Measurements from ENCODE around the gene AP3B2.

The AP3B2 gene

GRCh38 chr15:82664021-82664420 is 45.7 kb downstream of the AP3B2 start:
- no peak for TF ChIP-seq CTCF (IDR thresholded peaks at IDR 0.05; ENCODE audit: borderline replicate concordance, insufficient read depth, low read depth, low read length)
- H3K4me3 ChIP-seq (ENCODE audit: low read depth, low read length): no peak overlapping the region

DNA sequence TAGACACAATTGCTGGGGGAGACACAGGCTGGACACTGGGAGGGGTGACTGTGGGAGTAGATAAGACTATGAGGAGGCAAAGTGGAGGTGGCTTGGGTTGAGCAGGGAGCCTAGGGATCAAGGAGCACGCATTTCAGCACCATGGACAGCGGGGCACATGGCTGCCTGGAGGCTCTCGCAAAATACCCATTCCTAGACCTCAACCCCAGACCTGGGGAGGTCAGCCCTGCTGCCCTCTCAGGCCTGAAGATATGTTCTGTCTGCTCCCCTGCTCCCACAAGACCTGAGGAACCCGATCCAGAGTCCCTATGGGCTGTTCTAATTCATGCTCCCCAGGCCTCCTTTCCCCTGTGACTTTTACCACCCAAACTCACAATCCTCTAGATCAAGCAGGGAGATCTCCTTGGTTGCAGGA is 46.5 kb downstream of the AP3B2 start:
- no peak overlapping the region for H3K4me3 ChIP-seq (ENCODE audit: low read depth, low read length)
- no peak for TF ChIP-seq CTCF (IDR thresholded peaks at IDR 0.05; ENCODE audit: borderline replicate concordance, insufficient read depth, low read depth, low read length)

- TF ChIP-seq CTCF (IDR thresholded peaks at IDR 0.05; ENCODE audit: borderline replicate concordance, insufficient read depth, low read depth, low read length): no peak
- H3K4me3 ChIP-seq (ENCODE audit: low read depth, low read length): no peak overlapping the region
Measured at GRCh38 chr15:82662641-82663040, 47.0 kb downstream of the AP3B2 start.

DNA sequence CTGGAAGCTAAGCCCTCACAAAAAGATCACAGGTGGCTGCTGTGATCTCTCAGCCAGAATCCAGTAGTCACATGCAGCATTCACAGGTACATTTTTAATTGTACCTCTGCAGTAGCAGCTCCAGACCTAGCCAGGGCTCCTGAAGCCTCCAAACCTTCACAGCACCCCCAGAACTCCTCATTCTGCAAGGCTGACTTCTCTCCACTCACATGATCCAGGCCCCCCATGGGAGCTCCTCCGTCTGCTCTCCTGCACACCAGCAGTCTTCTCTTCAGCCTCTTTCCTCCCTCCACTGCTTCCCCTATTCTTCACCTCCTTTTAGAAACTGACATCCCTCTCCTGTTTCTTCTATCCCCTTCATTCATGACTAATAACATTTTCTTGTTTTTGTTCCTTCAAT is 49.3 kb downstream of the AP3B2 start:
- H3K4me3 ChIP-seq (ENCODE audit: low read depth, low read length): no peak overlapping the region
- TF ChIP-seq CTCF (IDR thresholded peaks at IDR 0.05; ENCODE audit: borderline replicate concordance, insufficient read depth, low read depth, low read length): no peak

- no peak for TF ChIP-seq CTCF (IDR thresholded peaks at IDR 0.05; ENCODE audit: borderline replicate concordance, insufficient read depth, low read depth, low read length)
- H3K4me3 ChIP-seq (ENCODE audit: low read depth, low read length): no peak overlapping the region
Measured at GRCh38 chr15:82656641-82657266, 52.9 kb downstream of the AP3B2 start.

DNA sequence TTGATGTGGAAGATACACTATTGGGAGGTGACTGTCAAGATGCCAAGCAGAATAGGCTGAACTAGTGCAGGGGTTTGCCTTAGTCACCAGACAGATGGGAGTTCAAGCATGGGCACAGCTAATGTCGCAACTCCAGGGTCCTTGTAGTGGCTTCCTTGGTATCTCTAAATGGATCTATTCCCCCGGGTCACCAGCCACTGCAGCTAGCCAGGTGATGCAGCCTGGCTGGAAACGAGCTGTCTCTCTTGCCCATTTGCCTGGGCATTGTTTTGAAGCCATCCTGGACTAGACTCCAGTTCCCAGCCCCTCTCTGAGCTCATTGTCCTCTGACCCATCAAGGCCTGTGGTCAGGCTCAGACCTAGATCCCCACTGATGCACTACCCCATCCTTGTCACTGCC is 54.1 kb downstream of the AP3B2 start:
- TF ChIP-seq CTCF (IDR thresholded peaks at IDR 0.05; ENCODE audit: borderline replicate concordance, insufficient read depth, low read depth, low read length): no peak

DNA sequence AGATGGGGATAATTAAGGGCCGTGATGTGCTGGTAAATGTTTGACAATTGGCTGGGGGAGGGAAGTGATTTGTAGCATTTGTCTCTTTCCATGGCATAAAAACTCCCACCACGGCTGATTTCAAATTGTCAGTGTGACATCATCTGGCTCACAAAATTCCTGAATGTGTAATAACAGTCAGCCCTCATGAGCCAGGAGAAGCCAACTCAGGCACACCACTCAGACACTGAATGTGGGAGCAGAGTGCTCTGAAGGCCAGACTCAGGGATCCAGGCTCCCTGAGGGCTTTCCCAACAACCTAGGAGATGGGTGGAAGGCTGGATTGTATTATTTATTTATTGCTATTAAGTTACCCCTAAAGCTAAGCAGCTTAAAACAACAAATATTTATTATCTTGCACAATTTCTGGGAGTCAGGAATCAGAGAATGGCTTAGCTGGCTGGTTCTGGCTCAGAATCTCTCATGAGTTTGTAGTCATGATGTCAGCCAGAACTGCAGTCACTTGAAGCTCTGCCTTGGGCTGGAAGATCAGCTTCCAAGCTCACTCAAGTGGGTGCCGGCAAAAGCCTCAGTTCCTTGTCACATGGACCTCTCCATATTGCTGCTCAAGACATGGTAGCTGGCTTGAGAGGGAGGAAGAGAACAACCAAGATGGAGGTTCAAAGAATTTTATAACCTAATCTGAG is 56.0 kb downstream of the AP3B2 start:
- H3K4me3 ChIP-seq (ENCODE audit: low read depth, low read length): no peak overlapping the region
- TF ChIP-seq CTCF (IDR thresholded peaks at IDR 0.05; ENCODE audit: borderline replicate concordance, insufficient read depth, low read depth, low read length): no peak

More for the DNA sequence above, 54.1 kb downstream of the AP3B2 start:
- H3K4me3 ChIP-seq (ENCODE audit: low read depth, low read length): no peak overlapping the region

Data from GM12875 (cell line).